CD4-positive, alpha-beta T cell treated with Interleukin-6 at 100 ng/mL for 8 hours (primary cell): Measurements from ENCODE around the gene HSPB7.
"Not testable (repeated sequence)": the region's sequence is repeated elsewhere in the genome, so short reads cannot be mapped to it uniquely, and the experiment has no call there.

Experiments used
- DNase-seq: peaks from one replicate; pipeline ENCODE4 v3.0.0-alpha.2; 2020; ENCODE audit warnings: mixed read lengths, low spot score

Gene HSPB7

GRCh38 chr1:16022393-16022792 is 4.5 kb upstream of the HSPB7 start:
- DNase-seq, result no peak

- DNase-seq, result no peak
Observed at GRCh38 chr1:16021681-16022080, 3.8 kb upstream of the HSPB7 start, which contains the start of gene CLCNKA. Gene CLCNKA, plus strand, starts transcription at chr1:16022036. Its CDS starts 584 bp downstream, at chr1:16022620.

DNA sequence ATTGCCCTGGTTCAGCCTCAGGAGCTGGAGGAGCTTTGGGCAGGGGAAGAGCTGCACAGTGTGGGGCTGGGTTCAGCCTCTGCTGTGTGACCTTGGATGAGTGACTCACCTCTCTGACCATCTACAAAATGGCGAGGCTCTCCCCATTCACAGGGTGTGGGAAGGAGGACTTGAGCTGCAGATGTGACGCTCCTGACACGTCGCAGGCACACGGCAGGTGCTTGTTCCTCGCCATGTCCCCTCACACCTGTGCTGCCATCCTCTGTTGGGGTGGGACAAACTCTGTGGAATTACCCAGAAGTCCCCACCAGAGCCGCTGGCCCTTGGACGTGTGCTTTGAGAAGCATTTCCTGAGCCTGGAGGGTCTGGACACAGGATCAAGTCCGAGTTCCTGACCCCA is 3.0 kb upstream of the HSPB7 start:
- not testable (repeated sequence) for DNase-seq

GRCh38 chr1:16020325-16020724 is 2.5 kb upstream of the HSPB7 start:
- DNase-seq, result no peak

DNA sequence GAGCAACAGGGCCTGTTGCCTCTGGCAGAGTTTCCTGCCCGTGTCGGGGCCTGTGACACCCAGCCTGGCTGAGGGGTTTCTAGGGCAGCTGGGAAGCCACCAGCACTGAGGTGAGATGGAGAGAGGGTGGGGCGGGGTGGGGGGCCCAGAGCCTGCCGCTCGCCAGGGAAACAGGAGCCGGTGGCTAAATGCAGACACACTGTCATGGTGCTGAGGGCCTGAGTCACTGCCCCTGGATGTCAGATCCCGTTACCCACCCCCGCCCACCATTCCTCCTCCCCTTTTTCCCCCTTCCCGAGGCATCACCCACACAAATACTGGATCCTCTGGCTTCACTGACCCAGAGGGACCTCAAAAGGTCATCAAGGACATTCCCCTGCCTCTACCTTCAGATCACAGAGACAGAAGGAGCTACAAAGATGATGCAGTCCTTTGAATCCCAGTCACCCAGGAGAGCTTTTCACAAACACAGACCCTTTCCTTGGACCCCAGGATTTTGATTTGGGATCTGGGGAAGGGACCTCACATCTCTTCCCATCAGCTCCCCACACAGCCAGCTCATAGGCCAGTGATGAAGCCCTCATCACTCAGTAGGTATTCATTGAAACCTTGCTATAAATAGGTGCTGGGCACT is 1.9 kb upstream of the HSPB7 start:
- no peak for DNase-seq

- no peak for DNase-seq
Observed at GRCh38 chr1:16018749-16019643, 1.2 kb upstream of the HSPB7 start.

GRCh38 chr1:16018308-16018707 is 465 bp upstream of the HSPB7 start:
- DNase-seq, result no peak

GRCh38 chr1:16017076-16017460 is 775 bp downstream of the HSPB7 start:
- DNase-seq, result no peak

DNA sequence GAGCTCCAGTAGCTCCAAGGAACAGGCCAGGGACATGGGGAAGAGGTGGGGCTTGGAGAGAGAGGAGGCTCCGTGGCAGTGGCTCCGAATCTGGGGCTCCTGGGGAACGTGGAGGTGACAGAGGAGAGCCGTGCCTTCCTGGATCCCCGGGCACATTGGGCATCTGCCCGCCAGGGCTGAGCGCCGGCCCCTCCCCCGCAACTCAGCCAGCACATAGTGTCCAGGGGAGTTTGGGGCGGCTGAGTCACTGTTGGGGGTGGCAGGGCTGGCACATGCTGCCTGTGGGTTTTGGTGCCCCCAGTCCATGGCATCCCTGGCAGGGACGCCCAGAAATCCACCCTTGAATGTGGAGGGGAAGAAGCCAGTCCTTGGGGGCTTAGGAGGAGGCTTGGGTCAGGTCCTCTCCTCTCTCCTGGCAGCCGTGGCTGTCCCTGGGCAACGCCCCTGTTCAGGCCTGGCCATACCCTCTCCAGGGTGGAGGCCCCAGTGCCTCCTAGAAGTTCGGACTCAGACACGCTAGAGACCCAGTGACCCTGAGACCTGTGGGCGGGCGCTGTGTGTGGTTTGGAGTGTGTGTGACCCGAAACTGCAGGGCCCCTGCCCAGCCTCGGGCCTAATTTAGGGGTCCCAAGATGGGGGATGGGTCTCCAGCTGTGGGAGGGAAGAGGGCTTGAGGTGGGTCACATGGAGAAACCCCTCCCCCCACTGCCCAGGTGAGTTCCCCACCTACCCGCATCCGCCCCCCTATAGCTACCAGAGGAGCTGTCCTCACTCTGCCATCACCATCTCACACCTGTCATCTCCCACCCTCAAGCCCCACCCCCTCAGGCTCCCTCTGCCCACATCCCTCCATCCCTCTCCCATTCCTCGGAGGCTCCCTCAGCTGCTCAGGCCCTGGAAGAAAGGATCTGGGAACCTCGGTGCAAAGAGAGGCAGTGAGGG is 1.6 kb downstream of the HSPB7 start:
- DNase-seq, result no peak

DNA sequence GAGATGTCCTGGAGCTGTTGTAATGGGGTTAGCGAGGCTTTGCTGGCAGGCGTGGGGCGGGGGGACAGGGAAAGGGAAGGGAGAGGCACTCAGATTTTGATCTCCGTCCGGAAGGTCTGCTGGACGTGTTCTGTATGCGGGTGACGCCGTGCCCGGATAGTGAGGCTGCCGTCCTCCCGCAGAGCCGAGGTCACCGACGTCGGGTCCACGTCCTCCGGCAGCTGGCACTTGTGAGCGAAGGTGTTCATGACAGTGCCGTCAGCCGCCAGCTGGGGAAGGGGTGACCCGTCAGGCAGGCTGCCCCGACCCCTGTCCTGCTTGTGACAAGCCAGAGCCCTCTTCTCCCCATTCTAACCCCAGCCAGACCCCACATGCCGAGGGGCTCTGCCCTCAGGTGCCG is 2.4 kb downstream of the HSPB7 start:
- DNase-seq, result no peak

DNA sequence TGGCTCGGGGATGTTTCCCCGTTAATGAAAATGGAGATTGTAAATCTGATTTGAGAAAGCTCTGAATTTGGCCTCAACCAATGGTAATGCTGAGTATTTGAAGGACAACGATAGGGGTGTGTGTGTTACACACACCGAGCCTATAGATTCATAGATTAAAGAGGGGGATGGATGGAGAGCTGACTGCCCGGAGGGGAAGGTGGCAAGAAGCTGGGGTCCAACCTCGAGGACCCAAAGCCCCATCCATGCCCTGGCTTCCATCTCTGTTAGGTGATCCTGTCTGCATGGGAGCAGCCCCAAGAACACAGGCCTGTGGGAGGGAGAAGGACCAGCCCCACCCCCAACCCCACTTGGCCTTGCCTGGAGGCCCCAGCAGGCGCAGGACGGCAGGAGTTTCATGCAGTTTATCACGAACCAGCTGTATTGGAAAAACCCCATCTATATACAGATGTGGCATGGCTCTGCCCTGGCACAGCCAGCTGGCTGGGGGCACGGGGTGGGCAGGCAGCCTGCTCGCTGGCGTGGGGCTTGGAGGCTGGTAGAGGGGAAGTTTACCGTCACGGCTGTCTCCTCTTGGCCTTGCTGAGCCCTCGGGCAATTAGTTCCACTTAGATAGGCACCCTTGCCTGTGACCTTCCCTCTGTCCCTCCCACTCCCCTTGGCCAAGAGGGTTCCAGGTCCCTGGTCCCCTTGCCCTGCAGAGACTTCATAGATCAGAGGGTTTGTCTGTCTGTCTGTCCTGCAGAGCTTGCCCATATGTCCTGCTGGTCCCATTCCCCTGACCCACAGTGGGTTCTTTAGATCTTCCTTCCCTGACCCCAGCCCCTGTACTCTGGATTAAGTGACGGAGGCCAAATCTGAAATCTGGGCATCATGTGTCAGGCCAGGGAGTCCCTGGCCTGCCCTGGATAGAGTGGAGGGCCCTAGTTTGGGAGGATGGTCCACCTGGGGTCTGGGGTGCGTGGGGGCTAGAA is 3.0 kb downstream of the HSPB7 start:
- DNase-seq, result no peak

GRCh38 chr1:16013908-16014258 is 4.0 kb downstream of the HSPB7 start:
- no peak for DNase-seq

DNA sequence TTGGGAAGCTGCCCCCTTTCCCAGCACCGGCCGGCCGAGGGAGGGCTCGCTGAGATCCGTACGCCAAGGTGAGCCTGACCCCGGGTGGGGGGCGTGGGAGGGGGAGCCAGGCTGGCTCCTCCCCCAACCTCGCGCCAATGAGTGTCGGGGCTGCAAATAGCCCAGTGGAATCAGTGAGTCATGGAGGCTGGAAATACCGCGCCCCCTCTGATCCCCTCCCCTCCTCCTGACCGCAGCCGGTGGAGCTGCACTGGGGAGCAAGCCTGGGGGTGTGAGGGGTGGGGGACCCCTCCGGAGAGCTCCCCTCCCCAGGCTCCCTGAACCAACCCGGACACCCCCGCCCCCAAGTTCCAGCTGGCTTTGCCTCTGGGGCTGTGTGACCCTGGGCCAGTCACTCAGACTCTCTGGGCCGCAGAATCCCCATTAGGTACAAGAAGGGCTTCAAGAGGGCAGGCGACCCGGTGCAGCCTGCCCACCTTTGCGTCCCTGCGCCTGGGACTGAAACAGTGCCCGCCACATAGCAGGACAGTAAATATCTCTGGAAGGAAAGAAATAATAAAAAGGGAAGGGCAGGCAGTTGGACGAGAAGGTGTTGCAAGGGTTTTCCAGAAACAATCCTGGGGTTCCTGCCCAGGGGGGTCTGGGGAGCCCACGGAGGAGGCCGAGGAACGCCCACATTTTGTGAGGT is 4.5 kb downstream of the HSPB7 start:
- no peak for DNase-seq

GRCh38 chr1:16012590-16013219 is 5.1 kb downstream of the HSPB7 start:
- no peak for DNase-seq

- DNase-seq, result no peak
Observed at GRCh38 chr1:16011936-16012589, 5.8 kb downstream of the HSPB7 start.

GRCh38 chr1:16010837-16011236 is 7.0 kb downstream of the HSPB7 start:
- DNase-seq, result no peak

DNA sequence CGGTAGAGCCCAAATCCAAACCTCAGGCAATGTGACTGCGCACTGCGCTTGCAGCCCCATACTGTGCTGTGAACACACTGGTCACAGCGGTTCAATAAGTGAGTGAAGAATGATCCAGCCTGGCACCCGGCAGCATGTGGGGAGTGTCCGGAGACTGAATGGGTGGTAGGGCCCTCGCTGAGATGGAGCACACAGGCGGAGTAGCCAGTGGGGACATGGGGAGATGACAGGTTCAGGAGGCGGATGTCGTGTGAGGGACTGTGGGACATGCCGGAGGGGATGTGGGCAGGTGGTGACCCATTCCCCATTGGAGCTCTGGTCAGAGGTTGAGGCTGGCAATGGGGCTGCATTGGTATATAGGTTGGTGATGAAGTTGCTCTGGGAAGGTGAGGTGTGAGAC is 8.2 kb downstream of the HSPB7 start:
- no peak for DNase-seq

DNA sequence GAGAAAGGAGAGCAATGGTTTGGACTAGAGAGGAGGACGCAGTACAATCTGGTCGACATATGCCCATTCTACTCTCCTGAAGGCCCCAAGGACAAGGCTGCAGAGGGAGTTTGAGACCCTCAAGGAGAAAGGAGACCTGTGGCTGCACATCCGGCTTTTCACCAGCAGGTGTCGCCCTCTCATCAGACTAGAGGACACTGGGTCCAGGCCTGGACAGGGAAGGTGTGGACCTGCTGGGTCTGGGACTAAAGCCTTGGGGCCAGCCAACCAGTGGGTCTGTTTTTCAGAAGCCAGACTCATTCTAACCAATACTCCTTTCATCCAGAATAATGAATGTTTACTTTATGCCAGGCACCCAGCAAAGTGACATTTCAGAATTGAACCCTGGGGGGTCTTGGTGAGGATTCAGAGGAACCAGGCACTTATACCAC is 8.8 kb downstream of the HSPB7 start:
- DNase-seq, result peak; percentile 59

GRCh38 chr1:16007671-16008341 is 10.0 kb downstream of the HSPB7 start:
- DNase-seq, result no peak
